Tibial artery (tissue), 4 donors: ENCODE measurements around the gene CHST11.

Experiments used
- DNase-seq, 2 donors: peaks; one replicate each; pipeline ENCODE4 v3.0.0-alpha.2; 2019
- H3K27ac ChIP-seq, 2 donors: fragments of 200-600 bp; sonication (generic) in 1 of 2; 1 replicate in 1 of 2; 2 replicates in 1 of 2; pipeline ENCODE4 v1.5.1; 2018 to 2019; ENCODE audit warnings: mild to moderate bottlenecking in 1 of 2
- H3K27me3 ChIP-seq, 2 donors: fragments of 200-600 bp; sonication (generic) in 1 of 2; one replicate each; pipeline versions ENCODE4 v1.5.1 to v1.6.0; 2016 to 2019
- H3K36me3 ChIP-seq, 3 donors: fragments of 200-600 bp; sonication (generic) in 2 of 3; one replicate each; pipeline ENCODE4 v1.5.1; 2016 to 2019; ENCODE audit warnings: mild to moderate bottlenecking in 2 of 3
- H3K4me1 ChIP-seq, 4 donors: fragments of 200-600 bp; sonication (generic) in 2 of 4; 1 replicate in 3 of 4; 2 replicates in 1 of 4; pipeline ENCODE4 v1.5.1; 2016 to 2019
- H3K4me3 ChIP-seq, 2 donors: fragments of 200-600 bp; sonication (generic) in 1 of 2; 1 replicate in 1 of 2; 2 replicates in 1 of 2; pipeline ENCODE4 v1.5.1; 2018 to 2019; ENCODE audit warnings: mild to moderate bottlenecking in 2 of 2
- H3K9me3 ChIP-seq, 3 donors: fragments of 200-600 bp; sonication (generic) in 1 of 3; one replicate each; pipeline ENCODE4 v1.5.1; 2016 to 2019
- intact Hi-C: fragments of 100-400 bp; cut with DNase I; formaldehyde crosslinking; loops from one replicate; pipeline ENCODE4 v1.15.0; 2023; ENCODE audit warnings: low total_unique reads
- TF ChIP-seq, protein P1 (sequence below), 2 experiments: fragments of 200-600 bp in 1 of 2; fragments of 450-650 bp in 1 of 2; IDR thresholded peaks; one replicate each; pipeline ENCODE4 v1.5.1; 2017 to 2019; ENCODE audit warnings: antibody characterized with exemption in 2 of 2, mild to moderate bottlenecking in 1 of 2, moderate library complexity in 1 of 2

CHST11 gene

DNA sequence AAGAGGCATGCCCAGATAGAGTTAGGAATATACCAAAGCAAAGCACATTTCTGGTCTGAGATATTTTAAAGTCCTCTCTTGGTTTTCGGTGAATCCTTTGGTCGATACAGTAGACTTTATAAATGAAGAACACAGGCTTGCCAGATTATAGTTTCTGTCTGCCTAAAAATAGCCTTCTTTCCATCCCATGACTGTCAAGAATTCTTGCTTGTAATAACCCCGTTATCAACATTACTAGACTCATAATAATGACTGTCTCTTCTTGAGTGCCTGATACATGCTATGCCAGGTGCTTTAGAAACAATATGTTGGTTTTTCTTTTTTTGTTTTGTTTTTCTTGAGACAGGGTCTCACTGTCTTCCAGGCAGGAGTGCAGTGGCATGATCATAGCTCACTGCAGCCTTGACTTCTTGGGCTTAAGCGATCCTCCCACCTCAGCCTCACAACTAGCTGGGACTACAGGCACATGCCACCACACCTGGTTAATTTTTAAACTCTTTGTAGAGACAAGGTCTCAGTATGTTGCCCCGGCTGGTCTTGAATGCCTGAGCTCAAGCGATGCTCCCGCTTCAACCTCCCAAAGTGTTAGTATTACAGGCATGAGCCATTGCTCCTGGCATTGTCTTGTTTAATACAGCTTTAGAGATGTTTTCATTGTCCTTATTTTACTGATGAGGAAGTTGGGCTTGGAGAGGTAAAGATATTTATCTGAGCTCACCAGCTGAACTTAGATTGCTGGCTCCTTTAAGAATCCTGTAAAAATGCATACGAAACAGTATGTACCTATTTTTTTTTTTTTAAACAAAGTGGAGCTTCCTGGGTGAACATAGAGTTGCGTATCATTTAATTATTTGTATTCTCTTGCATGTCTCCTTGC lies 30.4 kb downstream of the CHST11 start:
- Histone ChIP-seq H3K36me3 (no peaks in the 10 kb centered on the region), H3K9me3 (no peaks in the 10 kb centered on the region), H3K4me3 (no peak overlapping the region), H3K27ac (peak overlapping the region; percentile 29 to 31), H3K4me1 (peaks cover 0 to 19% (median 7%) of the 10 kb centered on the region in 4 donors), H3K27me3 (no peaks in the 10 kb centered on the region)
- DNase-seq: no peak
- TF ChIP-seq, protein P1, sequence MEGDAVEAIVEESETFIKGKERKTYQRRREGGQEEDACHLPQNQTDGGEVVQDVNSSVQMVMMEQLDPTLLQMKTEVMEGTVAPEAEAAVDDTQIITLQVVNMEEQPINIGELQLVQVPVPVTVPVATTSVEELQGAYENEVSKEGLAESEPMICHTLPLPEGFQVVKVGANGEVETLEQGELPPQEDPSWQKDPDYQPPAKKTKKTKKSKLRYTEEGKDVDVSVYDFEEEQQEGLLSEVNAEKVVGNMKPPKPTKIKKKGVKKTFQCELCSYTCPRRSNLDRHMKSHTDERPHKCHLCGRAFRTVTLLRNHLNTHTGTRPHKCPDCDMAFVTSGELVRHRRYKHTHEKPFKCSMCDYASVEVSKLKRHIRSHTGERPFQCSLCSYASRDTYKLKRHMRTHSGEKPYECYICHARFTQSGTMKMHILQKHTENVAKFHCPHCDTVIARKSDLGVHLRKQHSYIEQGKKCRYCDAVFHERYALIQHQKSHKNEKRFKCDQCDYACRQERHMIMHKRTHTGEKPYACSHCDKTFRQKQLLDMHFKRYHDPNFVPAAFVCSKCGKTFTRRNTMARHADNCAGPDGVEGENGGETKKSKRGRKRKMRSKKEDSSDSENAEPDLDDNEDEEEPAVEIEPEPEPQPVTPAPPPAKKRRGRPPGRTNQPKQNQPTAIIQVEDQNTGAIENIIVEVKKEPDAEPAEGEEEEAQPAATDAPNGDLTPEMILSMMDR (IDR thresholded peaks at IDR 0.05): no peak
- intact Hi-C loops: no loop called here

DNA sequence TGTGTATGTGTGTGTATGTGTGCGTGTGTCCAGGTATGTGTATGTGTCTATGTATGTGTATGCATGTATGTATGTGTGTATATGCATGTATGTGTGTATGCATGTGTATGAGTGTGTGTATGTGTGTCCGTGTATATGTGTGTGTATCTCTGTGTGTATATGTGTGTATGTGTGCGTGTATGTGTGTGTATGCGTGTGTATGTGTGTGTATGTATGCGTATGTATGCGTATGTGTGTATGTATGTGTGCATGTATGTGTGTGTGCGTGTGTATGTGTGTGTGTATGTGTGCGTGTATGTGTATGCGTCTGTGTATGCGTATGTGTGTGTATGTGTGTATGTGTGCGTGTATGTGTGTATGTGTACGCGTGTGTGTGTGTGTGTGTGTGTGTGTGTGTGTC lies 31.6 kb downstream of the CHST11 start:
- Histone ChIP-seq H3K27me3 (no peaks in the 10 kb centered on the region), H3K9me3 (no peaks in the 10 kb centered on the region), H3K4me3 (no peak overlapping the region), H3K27ac (no peak overlapping the region), H3K36me3 (no peaks in the 10 kb centered on the region), H3K4me1 (peaks cover 0 to 19% (median 7%) of the 10 kb centered on the region in 4 donors)
- TF ChIP-seq, protein P1 (IDR thresholded peaks at IDR 0.05): no peak
- DNase-seq: no peak
- intact Hi-C loops: no loop called here

GRCh38 chr12:104490186-104490585 lies 33.4 kb downstream of the CHST11 start:
- Histone ChIP-seq H3K4me1 (peaks cover 0 to 19% (median 10%) of the 10 kb centered on the region in 4 donors), H3K4me3 (no peak overlapping the region), H3K36me3 (no peaks in the 10 kb centered on the region), H3K9me3 (no peaks in the 10 kb centered on the region), H3K27ac (no peak overlapping the region), H3K27me3 (no peaks in the 10 kb centered on the region)
- TF ChIP-seq, protein P1 (IDR thresholded peaks at IDR 0.05): no peak
- intact Hi-C loops: no loop called here
- no peak for DNase-seq

GRCh38 chr12:104490850-104491249 lies 34.1 kb downstream of the CHST11 start:
- H3K4me3 ChIP-seq: no peak overlapping the region
- TF ChIP-seq, protein P1 (IDR thresholded peaks at IDR 0.05): no peak
- H3K36me3 ChIP-seq: no peaks in the 10 kb centered on the region
- H3K27ac ChIP-seq: no peak overlapping the region
- intact Hi-C loops: no loop called here
- no peaks in the 10 kb centered on the region for H3K9me3 ChIP-seq
- H3K4me1 ChIP-seq: peaks cover 0 to 16% (median 11%) of the 10 kb centered on the region in 4 donors
- no peak for DNase-seq
- no peaks in the 10 kb centered on the region for H3K27me3 ChIP-seq

- Histone ChIP-seq H3K27ac (peak overlapping the region; percentile 22 to 67), H3K4me1 (peaks cover 0 to 9% (median 5%) of the 10 kb centered on the region in 4 donors), H3K4me3 (no peak overlapping the region)
These were observed 36.7 kb downstream of the CHST11 start for GRCh38 chr12:104493496-104493895.

More at GRCh38 chr12:104493496-104493895, 36.7 kb downstream of the CHST11 start:
- TF ChIP-seq, protein P1 (IDR thresholded peaks at IDR 0.05): no peak
- Histone ChIP-seq H3K36me3 (no peaks in the 10 kb centered on the region), H3K27me3 (no peaks in the 10 kb centered on the region), H3K9me3 (no peaks in the 10 kb centered on the region)
- intact Hi-C loops: no loop called here
- DNase-seq: no peak
